H9 (cell line): ENCODE results near the gene HSPB8. TPM values are rescaled to one million over a fixed set of nuclear protein-coding genes. Genes with fewer than 3 reads are reported as not detected.

Experiments used
- DNase-seq: peaks from one replicate; pipeline ENCODE4 v3.0.0-alpha.2; 2017
- H2AFZ ChIP-seq: one replicate; pipeline ENCODE4 v1.6.1; 2013; ENCODE audit warnings: mild to moderate bottlenecking, low read length, control low read depth, moderate library complexity
- H2AK5ac ChIP-seq: 2 replicates; pipeline ENCODE4 v1.6.1; 2013; ENCODE audit warnings: low read length, control low read depth, mixed read lengths; ENCODE audit not compliant: insufficient read length
- H2BK120ac ChIP-seq: one replicate; pipeline ENCODE4 v1.6.1; 2013; ENCODE audit warnings: low read depth, mild to moderate bottlenecking, low read length, control low read depth, inconsistent platforms; ENCODE audit not compliant: poor library complexity, severe bottlenecking
- H2BK12ac ChIP-seq: 2 replicates; pipeline ENCODE4 v1.6.1; 2013; ENCODE audit warnings: low read length, control low read depth, mixed read lengths, low read depth; ENCODE audit not compliant: insufficient read length
- H2BK15ac ChIP-seq: 2 replicates; pipeline ENCODE4 v1.6.1; 2013; ENCODE audit warnings: low read depth, low read length, control low read depth
- H2BK20ac ChIP-seq: one replicate; pipeline ENCODE4 v1.6.1; 2013; ENCODE audit warnings: low read depth, mild to moderate bottlenecking, low read length, control low read depth, inconsistent platforms; ENCODE audit not compliant: poor library complexity, severe bottlenecking
- H2BK5ac ChIP-seq: 2 replicates; pipeline ENCODE4 v1.6.1; 2013; ENCODE audit warnings: low read length, control low read depth, mixed read lengths; ENCODE audit not compliant: insufficient read length
- H3K14ac ChIP-seq: 2 replicates; pipeline ENCODE4 v1.6.1; 2013; ENCODE audit warnings: low read length, control low read depth; ENCODE audit not compliant: insufficient read depth
- H3K18ac ChIP-seq: 2 replicates; pipeline ENCODE4 v1.6.1; 2013; ENCODE audit warnings: low read depth, mild to moderate bottlenecking, mixed read lengths, low read length, control low read depth; ENCODE audit not compliant: insufficient read length
- H3K23ac ChIP-seq: 2 replicates; pipeline ENCODE4 v1.6.1; 2013; ENCODE audit warnings: low read length, control low read depth, mixed read lengths, low read depth; ENCODE audit not compliant: insufficient read length
- H3K23me2 ChIP-seq: 2 replicates; pipeline ENCODE4 v1.6.1; 2013; ENCODE audit warnings: low read depth, mild to moderate bottlenecking, mixed read lengths, low read length, control low read depth; ENCODE audit not compliant: insufficient read length, poor library complexity, severe bottlenecking
- H3K27ac ChIP-seq: 2 replicates; pipeline ENCODE4 v1.5.1; 2013; ENCODE audit warnings: low read length, control low read depth, mixed read lengths, low read depth; ENCODE audit not compliant: insufficient read length
- H3K27me3 ChIP-seq: 2 replicates; pipeline ENCODE4 v1.6.1; 2013; ENCODE audit warnings: low read length, control low read depth, inconsistent platforms; ENCODE audit not compliant: insufficient read depth
- H3K4ac ChIP-seq: 2 replicates; pipeline ENCODE4 v1.6.1; 2013; ENCODE audit warnings: low read depth, mild to moderate bottlenecking, control low read depth, inconsistent platforms, low read length, moderate library complexity
- H3K4me1 ChIP-seq: 2 replicates; pipeline ENCODE4 v1.6.1; 2013; ENCODE audit warnings: low read length, control low read depth, inconsistent platforms; ENCODE audit not compliant: insufficient read depth
- H3K4me2 ChIP-seq: 2 replicates; pipeline ENCODE4 v1.6.1; 2013; ENCODE audit warnings: low read length, control low read depth, mixed read lengths; ENCODE audit not compliant: insufficient read length, insufficient read depth
- H3K56ac ChIP-seq: 2 replicates; pipeline ENCODE4 v1.6.1; 2013; ENCODE audit warnings: low read depth, mild to moderate bottlenecking, mixed read lengths, low read length, control low read depth; ENCODE audit not compliant: insufficient read length
- H3K79me1 ChIP-seq: 2 replicates; pipeline ENCODE4 v1.6.1; 2013; ENCODE audit warnings: low read depth, mild to moderate bottlenecking, moderate library complexity, low read length, control low read depth, inconsistent platforms; ENCODE audit not compliant: insufficient read depth, poor library complexity, severe bottlenecking
- H3K79me2 ChIP-seq: 2 replicates; pipeline ENCODE4 v1.6.1; 2013; ENCODE audit warnings: low read length, control low read depth, inconsistent platforms; ENCODE audit not compliant: insufficient read depth
- H3K9ac ChIP-seq: 2 replicates; pipeline ENCODE4 v1.6.1; 2013; ENCODE audit warnings: low read length, control low read depth, mixed read lengths; ENCODE audit not compliant: insufficient read length; ENCODE audit errors: extremely low read depth
- H3K9me3 ChIP-seq: one replicate; pipeline ENCODE4 v1.6.1; 2013; ENCODE audit warnings: low read depth, low read length, inconsistent platforms; ENCODE audit not compliant: control insufficient read depth
- H3T11ph ChIP-seq: one replicate; pipeline ENCODE4 v1.6.1; 2013; ENCODE audit warnings: mild to moderate bottlenecking, low read length, control low read depth, inconsistent platforms
- H4K20me1 ChIP-seq: one replicate; pipeline ENCODE4 v1.6.1; 2013; ENCODE audit not compliant: control insufficient read depth, insufficient read length, insufficient read depth
- H4K5ac ChIP-seq: 2 replicates; pipeline ENCODE4 v1.6.1; 2013; ENCODE audit warnings: low read depth, mild to moderate bottlenecking, mixed read lengths, low read length, control low read depth; ENCODE audit not compliant: insufficient read length
- H4K8ac ChIP-seq: replicated peaks from 2 replicates; pipeline ENCODE4 v1.6.1; 2013; ENCODE audit warnings: low read length, control low read depth, mixed read lengths, low read depth; ENCODE audit not compliant: insufficient read length
- H4K91ac ChIP-seq: 2 replicates; pipeline ENCODE4 v1.6.1; 2013; ENCODE audit warnings: low read depth, mild to moderate bottlenecking, moderate library complexity, mixed read lengths, low read length, control low read depth; ENCODE audit not compliant: insufficient read length
- H3K27ac Mint-ChIP-seq, 3 experiments: 2 replicates in 2 of 3; 3 replicates in 1 of 3; pipeline ENCODE4 v1.8.0; 2020 to 2021; ENCODE audit warnings: mixed read lengths in 3 of 3, mild to moderate bottlenecking in 1 of 3, moderate library complexity in 1 of 3
- H3K27me3 Mint-ChIP-seq: 2 replicates; pipeline ENCODE4 v1.8.0; 2021; ENCODE audit warnings: low read depth, mild to moderate bottlenecking, moderate library complexity, mixed read lengths
- H3K36me3 Mint-ChIP-seq, 3 experiments: 2 replicates in 2 of 3; 3 replicates in 1 of 3; pipeline ENCODE4 v1.8.0; 2020 to 2021; ENCODE audit warnings: low read depth in 3 of 3, mixed read lengths in 3 of 3; ENCODE audit not compliant: insufficient read depth in 1 of 3
- H3K4me1 Mint-ChIP-seq, 2 experiments: 2 replicates each; pipeline ENCODE4 v1.8.0; 2020; ENCODE audit warnings: mixed read lengths in 2 of 2
- H3K4me3 Mint-ChIP-seq, 2 experiments: 2 replicates in 1 of 2; 3 replicates in 1 of 2; pipeline ENCODE4 v1.8.0; 2020 to 2021; ENCODE audit warnings: mild to moderate bottlenecking in 2 of 2, mixed read lengths in 2 of 2, moderate library complexity in 1 of 2
- H3K9me3 Mint-ChIP-seq, 2 experiments: 2 replicates in 1 of 2; 3 replicates in 1 of 2; pipeline ENCODE4 v1.8.0; 2020; ENCODE audit warnings: mild to moderate bottlenecking in 2 of 2, mixed read lengths in 2 of 2, moderate library complexity in 1 of 2
- WGBS: extraction: QIAGEN DNeasy Blood & Tissue Kit; methylation state at CpG from one replicate; pipeline ENCODE4 v1.1.7; 2013; ENCODE audit warnings: missing lambda C conversion rate, low lambda C conversion rate, mixed read lengths; ENCODE audit not compliant: insufficient read length; ENCODE audit errors: extremely low coverage; 5-methylcytosine and 5-hydroxymethylcytosine counted together
- total RNA-seq: library from RNA; stranded (reverse); gene quantifications from 2 replicates; pipeline ENCODE4 v1.2.1, GENCODE V29; 2021
- TF ChIP-seq, protein P1 (sequence below): fragments of 200-600 bp; sonication (generic); conservative IDR thresholded peaks from 3 replicates; pipeline ENCODE4 v1.8.0; 2021; ENCODE audit warnings: antibody characterized with exemption, mild to moderate bottlenecking

The HSPB8 gene
- total RNA-seq, 1 experiment from 2014 or later = 3.0 TPM

DNA sequence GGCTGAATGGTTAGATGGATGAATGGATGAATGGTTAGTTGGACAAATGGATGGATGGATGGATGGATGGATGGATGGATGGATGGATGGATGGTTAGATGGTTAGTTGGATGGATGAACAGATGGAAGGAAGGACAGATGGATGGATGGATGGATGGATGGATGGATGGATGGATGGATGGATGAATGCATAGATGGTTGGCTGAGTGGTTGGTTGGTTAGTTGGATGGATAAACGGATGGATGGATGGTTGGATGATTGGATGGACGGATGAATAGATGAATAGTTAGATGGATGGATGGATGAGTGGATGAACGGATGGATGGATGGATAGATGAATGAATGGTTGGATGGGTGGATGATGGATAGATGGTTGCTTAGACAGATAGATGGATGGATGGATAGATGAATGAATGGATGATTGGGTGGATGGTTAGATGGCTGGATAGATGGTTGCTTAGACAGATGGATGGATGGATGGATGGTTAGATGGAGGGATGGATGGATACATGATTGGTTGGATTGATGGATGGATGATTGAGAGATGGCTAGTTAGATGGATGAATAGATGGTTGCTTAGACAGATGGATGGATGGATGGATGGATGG is 48.8 kb upstream of the HSPB8 start:
- Histone ChIP-seq H3K23me2 (no peaks in the 10 kb centered on the region), H3K27ac (no peak overlapping the region), H4K8ac (no peak overlapping the region), H4K5ac (no peak overlapping the region), H3K9ac (no peak overlapping the region), H2BK5ac (no peak overlapping the region), H4K20me1 (no peaks in the 10 kb centered on the region), H3K4ac (no peak overlapping the region), H3K27me3 (no peaks in the 10 kb centered on the region; the same call in 1 of the 2 replicates), H3K9me3 (peaks cover 13% of the 10 kb centered on the region), H2BK15ac (no peak overlapping the region), H3K4me1 (no peaks in the 10 kb centered on the region), H3K79me1 (no peaks in the 10 kb centered on the region), H2BK120ac (no peak overlapping the region), H3K23ac (no peak overlapping the region), H2BK20ac (no peak overlapping the region), H2AK5ac (no peak overlapping the region), H4K91ac (no peak overlapping the region), H3K18ac (no peak overlapping the region), H3K56ac (no peak overlapping the region), H3K4me2 (no peak overlapping the region), H3K79me2 (no peaks in the 10 kb centered on the region), H3K14ac (no peak overlapping the region), H2BK12ac (no peak overlapping the region), H2AFZ (no peak overlapping the region), H3T11ph (no peak overlapping the region)
- Mint-ChIP-seq H3K27me3 (peaks cover 3% of the 10 kb centered on the region; the same call in 1 of the 2 replicates), H3K36me3 (peaks cover 0 to 10% (median 10%) of the 10 kb centered on the region in 3 experiments; a peak in 4 of 7 replicates), H3K4me1 (peaks cover 4 to 11% of the 10 kb centered on the region in 2 experiments; a peak in 3 of 4 replicates), H3K9me3 (no peaks in the 10 kb centered on the region; a peak in 1 of 5 replicates), H3K4me3 (no peak overlapping the region; a peak in 1 of 5 replicates), H3K27ac (no peak overlapping the region; a peak in 1 of 7 replicates)
- TF ChIP-seq, protein P1, sequence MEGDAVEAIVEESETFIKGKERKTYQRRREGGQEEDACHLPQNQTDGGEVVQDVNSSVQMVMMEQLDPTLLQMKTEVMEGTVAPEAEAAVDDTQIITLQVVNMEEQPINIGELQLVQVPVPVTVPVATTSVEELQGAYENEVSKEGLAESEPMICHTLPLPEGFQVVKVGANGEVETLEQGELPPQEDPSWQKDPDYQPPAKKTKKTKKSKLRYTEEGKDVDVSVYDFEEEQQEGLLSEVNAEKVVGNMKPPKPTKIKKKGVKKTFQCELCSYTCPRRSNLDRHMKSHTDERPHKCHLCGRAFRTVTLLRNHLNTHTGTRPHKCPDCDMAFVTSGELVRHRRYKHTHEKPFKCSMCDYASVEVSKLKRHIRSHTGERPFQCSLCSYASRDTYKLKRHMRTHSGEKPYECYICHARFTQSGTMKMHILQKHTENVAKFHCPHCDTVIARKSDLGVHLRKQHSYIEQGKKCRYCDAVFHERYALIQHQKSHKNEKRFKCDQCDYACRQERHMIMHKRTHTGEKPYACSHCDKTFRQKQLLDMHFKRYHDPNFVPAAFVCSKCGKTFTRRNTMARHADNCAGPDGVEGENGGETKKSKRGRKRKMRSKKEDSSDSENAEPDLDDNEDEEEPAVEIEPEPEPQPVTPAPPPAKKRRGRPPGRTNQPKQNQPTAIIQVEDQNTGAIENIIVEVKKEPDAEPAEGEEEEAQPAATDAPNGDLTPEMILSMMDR = no peak
- 100% methylated on average over 3 of the region's 3 CpGs for WGBS
- no peak for DNase-seq
